LHCN-M2 (cell line): Measurements from ENCODE around the gene ELN. TPM values are rescaled to one million over a fixed set of nuclear protein-coding genes. Genes with fewer than 3 reads are reported as not detected.
"Not testable (repeated sequence)": the region's sequence is repeated elsewhere in the genome, so short reads cannot be mapped to it uniquely, and the experiment has no call there.

Source experiments
- DNase-seq: peaks from one replicate; pipeline ENCODE4 v3.0.0-alpha.2; 2012; ENCODE audit warnings: low read depth
- polyA plus RNA-seq: library from polyadenylated mRNA; unstranded; fragments of >200 nt; gene quantifications from one replicate; pipeline ENCODE4 v1.2.1, GENCODE V29; 2012; ENCODE audit warnings: missing spikeins
- total RNA-seq: library from RNA; depleted of rRNA; stranded (reverse); fragments of >200 nt; gene quantifications from 2 replicates; pipeline ENCODE4 v1.2.3, GENCODE V29; 2014; rRNA removed

The ELN gene
- 2.1 and 3.3 TPM in 2 replicates for total RNA-seq
- polyA plus RNA-seq: 62.8 TPM

- no peak for DNase-seq
These were observed at the start of gene ELN for GRCh38 chr7:74027683-74028320. ELN (plus strand) TSS chr7:74028173; CDS start chr7:74028188, 15 bp downstream.

GRCh38 chr7:73978661-73979563, 49.1 kb upstream of the ELN start:
- peak; percentile 45 for DNase-seq

GRCh38 chr7:73979656-73980055, 48.3 kb upstream of the ELN start:
- DNase-seq: not testable (repeated sequence)

- no peak for DNase-seq
These were observed 47.8 kb upstream of the ELN start for GRCh38 chr7:73980206-73980605.

GRCh38 chr7:73981933-73982332, 46.0 kb upstream of the ELN start:
- no peak for DNase-seq

- DNase-seq: no peak
These were observed 44.4 kb upstream of the ELN start for GRCh38 chr7:73983437-73984164.

- no peak for DNase-seq
These were observed 43.3 kb upstream of the ELN start for GRCh38 chr7:73984481-73985205.

GRCh38 chr7:73985737-73986141, 42.2 kb upstream of the ELN start:
- no peak for DNase-seq

GRCh38 chr7:73986158-73986631, 41.8 kb upstream of the ELN start:
- no peak for DNase-seq

- DNase-seq: no peak
These were observed 40.7 kb upstream of the ELN start for GRCh38 chr7:73987298-73987697.

- DNase-seq: no peak
These were observed 39.8 kb upstream of the ELN start for GRCh38 chr7:73988197-73988596.

GRCh38 chr7:73991522-73992100, 36.4 kb upstream of the ELN start:
- no peak for DNase-seq

GRCh38 chr7:73992101-73992562, 35.8 kb upstream of the ELN start:
- no peak for DNase-seq

GRCh38 chr7:73994023-73994422, 34.0 kb upstream of the ELN start:
- no peak for DNase-seq

GRCh38 chr7:73994761-73995160, 33.2 kb upstream of the ELN start:
- DNase-seq: no peak

- DNase-seq: peak; percentile 79
These were observed 32.6 kb upstream of the ELN start for GRCh38 chr7:73995330-73995729.

GRCh38 chr7:73995821-73996511, 32.0 kb upstream of the ELN start:
- no peak for DNase-seq

- no peak for DNase-seq
These were observed 30.9 kb upstream of the ELN start for GRCh38 chr7:73997056-73997455.

GRCh38 chr7:73999664-74000435, 28.1 kb upstream of the ELN start:
- peak; percentile 70 for DNase-seq
